ENCODE measurements around the gene TMEM117.
A peak's percentile ranks its signal among the peaks of the same experiment; 100 is the strongest.

TMEM117 gene

GRCh38 chr12:43812926-43813325 is 23.0 kb upstream of the TMEM117 start:
- H3K36me3 ChIP-seq (ENCODE audit: insufficient read depth, low read length): no peaks in the 10 kb centered on the region
- no peak overlapping the region for H3K27ac ChIP-seq (ENCODE audit: low read depth, low read length)
- H3K4me3 ChIP-seq (ENCODE audit: low read depth in 1 of 2, low read length in 2 of 2): no peak overlapping the region
- no peaks in the 10 kb centered on the region for H3K4me1 ChIP-seq (ENCODE audit: insufficient read depth, low read length)
- no peaks in the 10 kb centered on the region for H3K27me3 ChIP-seq (ENCODE audit: control insufficient read depth in 1 of 2, insufficient read depth in 2 of 2, low read length in 2 of 2)
- H3K9me3 ChIP-seq (ENCODE audit: low read length): no peaks in the 10 kb centered on the region
- H3K9ac ChIP-seq (ENCODE audit: low read length): no peak overlapping the region

DNA sequence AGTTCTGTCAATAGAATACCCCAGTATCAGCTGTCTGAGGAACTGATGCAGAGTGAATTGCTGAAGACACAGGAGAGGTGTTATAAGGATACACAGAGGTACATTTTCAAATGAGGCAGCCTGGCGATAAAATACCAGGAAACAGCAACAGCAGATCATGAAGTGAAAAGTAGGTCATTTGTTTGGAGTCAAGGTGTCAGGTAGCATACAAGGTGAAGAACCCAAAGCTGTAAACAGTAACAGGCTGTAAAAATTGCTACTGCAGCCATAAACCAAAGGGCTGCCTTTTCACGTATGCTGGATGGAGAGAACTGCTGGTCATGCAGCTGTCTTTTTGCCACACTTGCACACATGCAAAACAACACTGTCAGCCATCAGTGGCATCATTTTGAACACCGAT is 20.5 kb upstream of the TMEM117 start:
- no peak overlapping the region for H3K4me3 ChIP-seq (ENCODE audit: low read depth in 1 of 2, low read length in 2 of 2)
- H3K27me3 ChIP-seq (ENCODE audit: control insufficient read depth in 1 of 2, insufficient read depth in 2 of 2, low read length in 2 of 2): no peaks in the 10 kb centered on the region
- no peaks in the 10 kb centered on the region for H3K9me3 ChIP-seq (ENCODE audit: low read length)
- no peak overlapping the region for H3K27ac ChIP-seq (ENCODE audit: low read depth, low read length)
- no peaks in the 10 kb centered on the region for H3K4me1 ChIP-seq (ENCODE audit: insufficient read depth, low read length)
- no peaks in the 10 kb centered on the region for H3K36me3 ChIP-seq (ENCODE audit: insufficient read depth, low read length)
- H3K9ac ChIP-seq (ENCODE audit: low read length): no peak overlapping the region

GRCh38 chr12:43816168-43816567 is 19.7 kb upstream of the TMEM117 start:
- H3K36me3 ChIP-seq (ENCODE audit: insufficient read depth, low read length): no peaks in the 10 kb centered on the region
- H3K4me3 ChIP-seq (ENCODE audit: low read depth in 1 of 2, low read length in 2 of 2): no peak overlapping the region
- no peak overlapping the region for H3K27ac ChIP-seq (ENCODE audit: low read depth, low read length)
- no peaks in the 10 kb centered on the region for H3K9me3 ChIP-seq (ENCODE audit: low read length)
- H3K27me3 ChIP-seq (ENCODE audit: control insufficient read depth in 1 of 2, insufficient read depth in 2 of 2, low read length in 2 of 2): no peaks in the 10 kb centered on the region
- H3K4me1 ChIP-seq (ENCODE audit: insufficient read depth, low read length): no peaks in the 10 kb centered on the region
- no peak overlapping the region for H3K9ac ChIP-seq (ENCODE audit: low read length)

DNA sequence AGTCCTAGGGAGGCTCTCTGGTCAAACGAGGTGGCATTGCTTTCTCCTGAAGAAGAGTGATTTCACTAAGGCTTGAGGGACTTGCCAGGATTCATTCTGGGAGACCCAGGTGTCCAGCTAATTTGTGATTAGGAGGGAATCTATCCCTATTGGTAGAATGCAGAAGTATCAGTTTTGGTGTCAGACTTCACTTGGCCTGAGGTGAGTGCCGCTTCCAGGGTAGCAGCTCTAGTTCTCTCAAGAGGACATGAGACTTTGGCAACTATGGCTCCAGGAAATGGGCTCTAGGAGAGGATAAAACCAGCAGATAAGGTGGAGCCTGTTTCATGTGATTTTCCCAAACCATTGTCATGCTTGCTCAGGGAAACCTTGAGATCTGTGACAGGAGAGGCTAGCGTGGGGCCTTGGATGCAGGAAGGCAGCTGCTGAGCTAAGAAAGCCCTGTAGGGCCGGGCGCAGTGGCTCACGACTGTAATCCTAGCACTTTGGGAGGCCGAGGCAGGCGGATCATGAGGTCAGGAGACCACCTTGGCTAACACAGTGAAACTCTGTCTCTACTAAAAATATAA is 11.6 kb upstream of the TMEM117 start:
- Histone ChIP-seq H3K27me3 (ENCODE audit: control insufficient read depth in 1 of 2, insufficient read depth in 2 of 2, low read length in 2 of 2) (no peaks in the 10 kb centered on the region), H3K4me1 (ENCODE audit: insufficient read depth, low read length) (no peaks in the 10 kb centered on the region), H3K9me3 (ENCODE audit: low read length) (no peaks in the 10 kb centered on the region), H3K9ac (ENCODE audit: low read length) (no peak overlapping the region), H3K36me3 (ENCODE audit: insufficient read depth, low read length) (no peaks in the 10 kb centered on the region), H3K4me3 (ENCODE audit: low read depth in 1 of 2, low read length in 2 of 2) (no peak overlapping the region), H3K27ac (ENCODE audit: low read depth, low read length) (no peak overlapping the region)

DNA sequence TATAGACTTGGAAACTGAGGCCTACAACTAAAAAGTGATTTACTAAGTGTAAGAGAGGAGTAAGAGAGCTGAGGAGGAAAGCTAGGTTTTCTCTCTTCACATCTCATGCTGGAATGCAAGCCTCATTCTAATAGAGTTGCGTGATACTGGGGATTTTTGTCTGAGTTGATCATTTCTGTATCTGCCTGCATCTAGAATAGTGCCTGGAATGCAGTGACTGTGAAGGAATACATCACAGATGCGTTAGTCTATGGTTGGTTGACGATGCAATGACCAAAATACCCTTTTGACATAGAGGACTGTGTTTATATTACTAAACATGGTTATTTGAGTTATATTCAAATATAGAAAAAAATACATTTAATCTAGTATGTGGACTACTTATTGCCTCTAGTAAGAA is 9.2 kb upstream of the TMEM117 start:
- no peak overlapping the region for H3K4me3 ChIP-seq (ENCODE audit: low read depth in 1 of 2, low read length in 2 of 2)
- no peak overlapping the region for H3K27ac ChIP-seq (ENCODE audit: low read depth, low read length)
- H3K9me3 ChIP-seq (ENCODE audit: low read length): no peaks in the 10 kb centered on the region
- H3K27me3 ChIP-seq (ENCODE audit: control insufficient read depth in 1 of 2, insufficient read depth in 2 of 2, low read length in 2 of 2): no peaks in the 10 kb centered on the region
- no peak overlapping the region for H3K9ac ChIP-seq (ENCODE audit: low read length)
- H3K4me1 ChIP-seq (ENCODE audit: insufficient read depth, low read length): no peaks in the 10 kb centered on the region
- no peaks in the 10 kb centered on the region for H3K36me3 ChIP-seq (ENCODE audit: insufficient read depth, low read length)

GRCh38 chr12:43827093-43827492 is 8.8 kb upstream of the TMEM117 start:
- Histone ChIP-seq H3K9me3 (ENCODE audit: low read length) (no peaks in the 10 kb centered on the region), H3K4me1 (ENCODE audit: insufficient read depth, low read length) (no peaks in the 10 kb centered on the region), H3K27me3 (ENCODE audit: control insufficient read depth in 1 of 2, insufficient read depth in 2 of 2, low read length in 2 of 2) (no peaks in the 10 kb centered on the region), H3K4me3 (ENCODE audit: low read depth in 1 of 2, low read length in 2 of 2) (no peak overlapping the region), H3K27ac (ENCODE audit: low read depth, low read length) (no peak overlapping the region), H3K9ac (ENCODE audit: low read length) (no peak overlapping the region), H3K36me3 (ENCODE audit: insufficient read depth, low read length) (no peaks in the 10 kb centered on the region)

DNA sequence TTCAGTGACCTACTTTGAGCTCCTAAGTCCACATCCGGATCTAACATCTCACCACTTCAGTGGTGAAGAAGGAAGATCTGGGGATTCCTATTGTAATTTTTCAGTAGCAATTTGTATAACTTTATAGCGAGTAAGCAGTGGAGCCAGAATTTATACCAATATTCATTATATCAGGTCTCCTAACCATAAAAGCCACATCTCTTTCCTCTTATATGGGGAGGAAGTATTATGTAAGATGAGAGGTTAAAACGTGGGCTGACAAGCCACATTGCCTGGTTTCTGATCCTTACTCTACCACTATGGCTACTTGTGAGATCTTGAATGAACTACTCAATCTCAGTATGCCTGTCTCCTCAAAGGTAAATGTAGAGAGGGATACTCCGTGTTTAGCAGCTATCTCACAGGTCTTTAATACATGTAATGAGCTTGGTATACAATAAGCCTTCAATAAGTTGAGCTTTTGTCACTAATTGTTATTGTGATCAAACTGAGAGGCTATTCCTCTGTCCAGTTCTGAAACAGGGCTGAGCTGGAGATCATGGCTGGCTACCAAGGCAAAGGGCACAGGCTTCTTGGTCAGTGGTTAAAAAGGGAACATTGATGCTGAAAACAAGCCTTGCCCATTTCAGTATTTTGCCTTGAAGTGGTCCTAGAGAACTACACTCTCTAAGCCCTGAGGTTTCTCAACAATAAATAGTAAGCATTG is 3.3 kb upstream of the TMEM117 start:
- no peaks in the 10 kb centered on the region for H3K9me3 ChIP-seq (ENCODE audit: low read length)
- no peak overlapping the region for H3K27ac ChIP-seq (ENCODE audit: low read depth, low read length)
- H3K9ac ChIP-seq (ENCODE audit: low read length): no peak overlapping the region
- no peaks in the 10 kb centered on the region for H3K36me3 ChIP-seq (ENCODE audit: insufficient read depth, low read length)
- H3K4me3 ChIP-seq (ENCODE audit: low read depth in 1 of 2, low read length in 2 of 2): no peak overlapping the region
- H3K27me3 ChIP-seq (ENCODE audit: control insufficient read depth in 1 of 2, insufficient read depth in 2 of 2, low read length in 2 of 2): no peaks in the 10 kb centered on the region
- H3K4me1 ChIP-seq (ENCODE audit: insufficient read depth, low read length): peaks cover 14% of the 10 kb centered on the region

GRCh38 chr12:43835264-43835655 is 621 bp upstream of the TMEM117 start:
- no peaks in the 10 kb centered on the region for H3K36me3 ChIP-seq (ENCODE audit: insufficient read depth, low read length)
- no peaks in the 10 kb centered on the region for H3K27me3 ChIP-seq (ENCODE audit: control insufficient read depth in 1 of 2, insufficient read depth in 2 of 2, low read length in 2 of 2)
- H3K4me3 ChIP-seq (ENCODE audit: low read depth in 1 of 2, low read length in 2 of 2): peak overlapping the region; percentile 78 to 86
- H3K9me3 ChIP-seq (ENCODE audit: low read length): no peaks in the 10 kb centered on the region
- H3K4me1 ChIP-seq (ENCODE audit: insufficient read depth, low read length): peaks cover 14% of the 10 kb centered on the region
- H3K9ac ChIP-seq (ENCODE audit: low read length): peak overlapping the region; percentile 2
- peak overlapping the region; percentile 67 for H3K27ac ChIP-seq (ENCODE audit: low read depth, low read length)

DNA sequence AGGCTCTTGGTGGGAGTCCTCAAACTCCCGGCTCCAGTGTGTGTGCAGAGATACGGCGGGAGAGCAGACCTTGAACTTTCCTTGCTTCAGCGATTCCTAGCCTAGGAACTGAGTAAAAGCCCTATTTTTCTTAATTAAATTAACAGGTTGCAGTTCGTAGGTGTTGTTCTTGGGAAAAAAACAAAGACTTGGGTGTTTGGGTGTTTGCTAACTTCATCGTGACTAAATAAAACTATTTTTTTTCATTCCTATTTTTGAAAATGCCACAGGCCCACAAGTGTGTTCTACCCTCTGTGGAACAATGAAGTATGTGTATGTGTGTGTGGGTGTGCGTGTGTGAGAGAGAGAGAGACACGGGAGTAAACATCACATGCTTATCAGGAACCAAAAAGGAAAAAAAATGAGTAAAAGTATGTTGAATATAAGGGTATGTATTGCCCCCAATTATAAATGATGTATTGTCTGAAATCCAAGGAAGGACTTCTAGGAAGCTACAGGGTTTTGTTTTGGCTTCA is 651 bp downstream of the TMEM117 start:
- Histone ChIP-seq H3K4me3 (ENCODE audit: low read depth in 1 of 2, low read length in 2 of 2) (peak overlapping the region; percentile 78 to 86), H3K9ac (ENCODE audit: low read length) (peak overlapping the region; percentile 37), H3K4me1 (ENCODE audit: insufficient read depth, low read length) (peaks cover 14% of the 10 kb centered on the region), H3K27ac (ENCODE audit: low read depth, low read length) (peak overlapping the region; percentile 87), H3K36me3 (ENCODE audit: insufficient read depth, low read length) (no peaks in the 10 kb centered on the region), H3K27me3 (ENCODE audit: control insufficient read depth in 1 of 2, insufficient read depth in 2 of 2, low read length in 2 of 2) (no peaks in the 10 kb centered on the region), H3K9me3 (ENCODE audit: low read length) (no peaks in the 10 kb centered on the region)

- no peaks in the 10 kb centered on the region for H3K27me3 ChIP-seq (ENCODE audit: control insufficient read depth in 1 of 2, insufficient read depth in 2 of 2, low read length in 2 of 2)
Measured at GRCh38 chr12:43840338-43840737, 4.5 kb downstream of the TMEM117 start.

DNA sequence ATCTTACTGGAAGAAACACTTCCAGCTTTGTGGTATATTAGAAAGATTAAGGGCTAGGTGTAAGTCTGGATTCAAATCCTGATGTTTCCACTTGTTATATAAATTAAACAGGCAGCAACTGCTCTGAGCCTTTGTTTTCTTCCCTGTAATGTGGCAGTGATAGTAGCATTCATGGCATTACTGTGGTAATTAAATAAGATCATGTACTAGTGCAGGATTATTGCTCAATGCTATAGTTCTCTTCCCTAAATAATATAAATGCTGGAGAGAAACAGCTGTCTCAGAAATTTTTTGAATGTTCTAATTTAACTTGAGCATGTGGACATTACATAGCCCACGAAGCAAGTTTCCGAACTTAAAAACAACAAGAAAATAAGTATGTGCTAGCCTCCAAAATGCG is 5.4 kb downstream of the TMEM117 start:
- Histone ChIP-seq H3K4me3 (ENCODE audit: low read depth in 1 of 2, low read length in 2 of 2) (no peak overlapping the region), H3K9me3 (ENCODE audit: low read length) (no peaks in the 10 kb centered on the region), H3K27me3 (ENCODE audit: control insufficient read depth in 1 of 2, insufficient read depth in 2 of 2, low read length in 2 of 2) (no peaks in the 10 kb centered on the region), H3K9ac (ENCODE audit: low read length) (no peak overlapping the region), H3K36me3 (ENCODE audit: insufficient read depth, low read length) (no peaks in the 10 kb centered on the region), H3K27ac (ENCODE audit: low read depth, low read length) (no peak overlapping the region), H3K4me1 (ENCODE audit: insufficient read depth, low read length) (peaks cover 4% of the 10 kb centered on the region)

More at GRCh38 chr12:43840338-43840737, 4.5 kb downstream of the TMEM117 start:
- H3K27ac ChIP-seq (ENCODE audit: low read depth, low read length): no peak overlapping the region
- H3K4me1 ChIP-seq (ENCODE audit: insufficient read depth, low read length): peaks cover 4% of the 10 kb centered on the region
- no peak overlapping the region for H3K9ac ChIP-seq (ENCODE audit: low read length)
- H3K9me3 ChIP-seq (ENCODE audit: low read length): no peaks in the 10 kb centered on the region
- H3K4me3 ChIP-seq (ENCODE audit: low read depth in 1 of 2, low read length in 2 of 2): no peak overlapping the region
- no peaks in the 10 kb centered on the region for H3K36me3 ChIP-seq (ENCODE audit: insufficient read depth, low read length)

DNA sequence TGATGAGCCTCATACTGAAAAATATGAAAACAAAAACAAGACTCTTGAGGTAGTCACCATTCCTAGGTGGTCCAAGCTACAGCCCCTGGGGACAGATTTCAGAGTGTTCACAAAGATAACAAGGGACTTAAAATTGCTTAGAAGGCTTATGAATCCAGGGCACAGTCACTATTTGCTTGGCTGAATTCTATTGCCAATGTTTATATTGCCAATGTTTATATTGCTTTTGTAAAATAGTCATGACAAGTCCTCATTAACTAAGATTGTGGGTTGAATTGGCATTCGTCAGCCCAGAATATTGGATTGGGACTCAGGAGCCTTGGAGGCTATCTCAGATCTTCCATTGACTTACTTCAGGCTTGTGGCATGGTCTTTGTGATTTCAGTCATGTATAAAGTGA is 6.4 kb downstream of the TMEM117 start:
- no peaks in the 10 kb centered on the region for H3K27me3 ChIP-seq (ENCODE audit: control insufficient read depth in 1 of 2, insufficient read depth in 2 of 2, low read length in 2 of 2)
- no peak overlapping the region for H3K4me3 ChIP-seq (ENCODE audit: low read depth in 1 of 2, low read length in 2 of 2)
- no peaks in the 10 kb centered on the region for H3K36me3 ChIP-seq (ENCODE audit: insufficient read depth, low read length)

More for the DNA sequence above, 6.4 kb downstream of the TMEM117 start:
- Histone ChIP-seq H3K9me3 (ENCODE audit: low read length) (no peaks in the 10 kb centered on the region), H3K4me1 (ENCODE audit: insufficient read depth, low read length) (no peaks in the 10 kb centered on the region), H3K9ac (ENCODE audit: low read length) (no peak overlapping the region), H3K27ac (ENCODE audit: low read depth, low read length) (no peak overlapping the region)
